Ascending aorta (tissue), 2 donors: ENCODE results near the gene CXCL12. TPM values are rescaled to one million over a fixed set of nuclear protein-coding genes. Genes with fewer than 3 reads are reported as not detected.

Source experiments
- DNase-seq, 2 donors: peaks; one replicate each; pipeline ENCODE4 v3.0.0-alpha.2; 2019; ENCODE audit warnings: low spot score in 2 of 2
- H3K27ac ChIP-seq, 2 donors: fragments of 200-600 bp; sonication (generic); one replicate each; pipeline ENCODE4 v1.5.1; 2016 to 2017; ENCODE audit warnings: mild to moderate bottlenecking in 1 of 2
- H3K27me3 ChIP-seq: fragments of 200-600 bp; sonication (generic); one replicate; pipeline ENCODE4 v1.5.1; 2017
- H3K36me3 ChIP-seq, 2 donors: fragments of 200-600 bp; sonication (generic); one replicate each; pipeline ENCODE4 v1.5.1; 2016
- H3K4me1 ChIP-seq, 2 donors: fragments of 200-600 bp; sonication (generic); one replicate each; pipeline ENCODE4 v1.5.1; 2016 to 2017; ENCODE audit warnings: mild to moderate bottlenecking in 1 of 2
- H3K4me3 ChIP-seq, 2 donors: fragments of 200-600 bp; sonication (generic); one replicate each; pipeline ENCODE4 v1.5.1; 2016 to 2017; ENCODE audit warnings: mild to moderate bottlenecking in 1 of 2
- H3K9me3 ChIP-seq, 2 donors: fragments of 200-600 bp; sonication (generic); one replicate each; pipeline ENCODE4 v1.5.1; 2016
- CTCF ChIP-seq, 3 experiments: fragments of 200-600 bp in 2 of 3; fragments of 450-650 bp in 1 of 3; sonication (generic) in 2 of 3; IDR thresholded peaks; one replicate each; pipeline ENCODE4 v1.5.1; 2016 to 2019; ENCODE audit warnings: antibody characterized with exemption in 3 of 3, mild to moderate bottlenecking in 1 of 3, moderate library complexity in 1 of 3
- intact Hi-C: fragments of 100-400 bp; cut with DNase I; formaldehyde crosslinking; loops from one replicate; pipeline ENCODE4 v1.15.1; 2023
- total RNA-seq: library from RNA; depleted of rRNA; stranded (reverse); fragments of >200 nt; gene quantifications from one replicate; pipeline ENCODE4 v1.1.0, GENCODE V29; 2016

CXCL12 gene
- total RNA-seq, 1 donor from 2014 or later = 288 TPM

DNA sequence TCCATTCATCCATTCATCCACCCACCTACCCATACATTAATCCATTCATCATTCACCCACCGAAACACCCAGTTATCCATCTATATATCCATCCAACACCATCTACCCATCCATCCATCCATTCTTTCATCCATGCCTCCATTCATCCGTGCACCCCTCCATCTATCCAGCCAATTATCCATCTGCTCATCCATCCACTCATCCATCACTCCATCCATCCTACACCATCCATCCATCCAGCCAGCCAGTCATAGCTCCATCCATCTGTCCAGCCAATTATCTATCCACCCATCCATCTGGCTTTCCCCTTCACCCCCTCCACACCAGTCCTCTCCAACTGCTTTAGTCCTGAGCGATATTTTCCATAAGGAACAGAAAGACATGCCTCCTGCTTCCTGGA lies 7.5 kb upstream of the CXCL12 start:
- no peaks in the 10 kb centered on the region for H3K27me3 ChIP-seq
- no peak overlapping the region for H3K4me3 ChIP-seq
- peaks cover 0 to 5% of the 10 kb centered on the region in 2 donors for H3K4me1 ChIP-seq
- H3K27ac ChIP-seq = no peak overlapping the region
- H3K9me3 ChIP-seq = no peaks in the 10 kb centered on the region
- intact Hi-C loops = no loop called here
- TF ChIP-seq CTCF (IDR thresholded peaks at IDR 0.05) = no peak
- no peaks in the 10 kb centered on the region for H3K36me3 ChIP-seq
- DNase-seq = no peak

- TF ChIP-seq CTCF (IDR thresholded peaks at IDR 0.05) = no peak
- H3K27me3 ChIP-seq = no peaks in the 10 kb centered on the region
- peaks cover 0 to 5% of the 10 kb centered on the region in 2 donors for H3K4me1 ChIP-seq
- no peak for DNase-seq
- H3K27ac ChIP-seq = no peak overlapping the region
- no peaks in the 10 kb centered on the region for H3K9me3 ChIP-seq
- no peak overlapping the region for H3K4me3 ChIP-seq
- intact Hi-C loops = no loop called here
- H3K36me3 ChIP-seq = no peaks in the 10 kb centered on the region
Observed at GRCh38 chr10:44391981-44392380, 7.1 kb upstream of the CXCL12 start.

GRCh38 chr10:44390585-44391072 lies 5.7 kb upstream of the CXCL12 start:
- no peaks in the 10 kb centered on the region for H3K27me3 ChIP-seq
- no peak overlapping the region for H3K4me3 ChIP-seq
- TF ChIP-seq CTCF (IDR thresholded peaks at IDR 0.05) = no peak
- peaks cover 0 to 5% of the 10 kb centered on the region in 2 donors for H3K4me1 ChIP-seq
- no peaks in the 10 kb centered on the region for H3K36me3 ChIP-seq
- peak overlapping the region in 1 of 2 donors; percentile 24 for H3K27ac ChIP-seq
- no peaks in the 10 kb centered on the region for H3K9me3 ChIP-seq
- DNase-seq = peak in 1 of 2 donors; percentile 64
- intact Hi-C loops = no loop called here

GRCh38 chr10:44389556-44389955 lies 4.7 kb upstream of the CXCL12 start:
- Histone ChIP-seq H3K9me3 (no peaks in the 10 kb centered on the region), H3K27ac (no peak overlapping the region), H3K36me3 (no peaks in the 10 kb centered on the region), H3K4me3 (no peak overlapping the region), H3K4me1 (peaks cover 0 to 8% of the 10 kb centered on the region in 2 donors), H3K27me3 (no peaks in the 10 kb centered on the region)
- peak in 1 of 2 donors; percentile 39 for DNase-seq
- TF ChIP-seq CTCF (IDR thresholded peaks at IDR 0.05) = no peak
- intact Hi-C loops = loop anchor here (5.0 kb wide), 1 partner anchor 77 kb away; no protein-coding TSS in a partner anchor

DNA sequence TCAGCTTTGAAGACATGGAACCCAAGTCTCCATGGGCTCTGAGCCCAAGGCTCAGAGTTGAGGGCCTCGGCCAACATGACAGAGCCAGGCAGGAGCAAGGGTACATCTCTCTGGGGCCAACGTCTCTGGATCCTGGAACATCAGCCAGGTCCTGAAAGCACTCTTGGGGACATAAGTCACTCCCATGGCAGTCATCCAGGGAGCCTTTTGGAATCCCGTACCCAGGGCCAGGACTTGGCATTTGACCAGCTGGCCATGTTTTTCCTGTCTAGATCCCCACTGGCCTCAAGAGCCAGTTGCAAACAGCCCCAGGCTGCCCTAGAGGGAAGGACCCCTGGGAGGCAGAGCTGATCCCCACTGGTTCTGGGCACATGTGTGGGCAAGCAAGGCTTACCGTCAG lies 4.3 kb upstream of the CXCL12 start:
- no peak for TF ChIP-seq CTCF (IDR thresholded peaks at IDR 0.05)
- Histone ChIP-seq H3K4me3 (no peak overlapping the region), H3K36me3 (no peaks in the 10 kb centered on the region), H3K9me3 (no peaks in the 10 kb centered on the region), H3K27ac (no peak overlapping the region), H3K27me3 (no peaks in the 10 kb centered on the region), H3K4me1 (peaks cover 0 to 8% of the 10 kb centered on the region in 2 donors)
- DNase-seq = peak in 1 of 2 donors; percentile 69
- intact Hi-C loops = loop anchor here (5.0 kb wide), 1 partner anchor 77 kb away; no protein-coding TSS in a partner anchor

- TF ChIP-seq CTCF (IDR thresholded peaks at IDR 0.05) = no peak
- H3K27ac ChIP-seq = no peak overlapping the region
- DNase-seq = peak in 1 of 2 donors; percentile 33
- H3K4me1 ChIP-seq = peaks cover 0 to 8% of the 10 kb centered on the region in 2 donors
- no peaks in the 10 kb centered on the region for H3K9me3 ChIP-seq
- H3K36me3 ChIP-seq = no peaks in the 10 kb centered on the region
- intact Hi-C loops = loop anchor here (5.0 kb wide), 1 partner anchor 76 kb away; no protein-coding TSS in a partner anchor
- H3K27me3 ChIP-seq = no peaks in the 10 kb centered on the region
- no peak overlapping the region for H3K4me3 ChIP-seq
Observed at GRCh38 chr10:44388641-44389040, 3.7 kb upstream of the CXCL12 start.
